ENCODE measurements around the gene ARHGAP15. TPM values are rescaled to one million over a fixed set of nuclear protein-coding genes. Genes with fewer than 3 reads are reported as not detected.

The ARHGAP15 gene
- total RNA-seq, 1 experiment from 2014 or later = 0.42 TPM

DNA sequence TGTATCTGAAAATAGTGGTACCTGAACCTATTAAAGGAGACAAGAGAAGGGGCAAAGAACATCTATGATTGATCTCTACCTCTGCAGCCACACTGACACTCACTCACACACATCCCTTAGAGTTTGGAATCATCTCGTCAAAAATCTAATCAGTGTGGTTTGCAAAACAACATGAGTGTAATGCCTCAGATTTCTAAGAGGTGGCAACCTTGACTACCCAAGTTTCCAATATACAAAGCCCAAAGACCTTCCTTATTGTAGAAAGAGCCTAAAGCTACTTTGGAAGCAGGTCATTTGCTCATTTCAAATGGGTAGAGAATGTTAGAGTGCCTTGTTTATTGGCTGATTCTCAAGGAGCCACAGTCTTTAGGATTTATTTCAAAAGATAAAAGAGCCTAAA is 444.9 kb downstream of the ARHGAP15 start:
- POLR2A ChIA-PET = no interaction called here
- intact Hi-C loops (cut with micrococcal nuclease) = no loop called here

DNA sequence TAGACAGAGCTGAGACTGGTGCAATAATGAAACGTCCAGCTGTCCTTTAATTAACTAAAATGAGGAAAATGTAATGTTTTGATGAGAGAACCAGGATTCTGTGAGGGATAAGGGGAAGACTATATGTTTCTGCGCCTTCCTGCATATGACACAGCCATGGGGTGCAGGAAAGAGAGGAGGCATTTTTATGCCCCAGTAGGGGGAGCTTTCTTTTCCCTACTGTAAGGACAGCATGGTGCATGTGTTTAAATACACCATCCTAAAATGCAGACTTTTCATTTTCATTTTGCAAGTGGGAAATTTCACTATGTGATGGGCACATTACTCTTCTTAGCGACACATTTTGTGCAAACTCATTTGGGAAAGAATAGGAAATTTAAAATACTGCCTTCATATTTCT is 446.1 kb downstream of the ARHGAP15 start:
- no peaks in the 10 kb centered on the region for H3K27me3 ChIP-seq (ENCODE audit: insufficient read depth, low read length)
- no peaks in the 10 kb centered on the region for H3K9me2 ChIP-seq (ENCODE audit: insufficient read depth)
- ATAC-seq (peak; percentile 95), DNase-seq (ENCODE audit: low read depth, low spot score) (peak; percentile 7)
- no peaks in the 10 kb centered on the region for H3K36me3 ChIP-seq (ENCODE audit: control insufficient read depth in 1 of 2, insufficient read depth in 2 of 2, low read length in 2 of 2)
- no peak overlapping the region for H3K4me2 ChIP-seq (ENCODE audit: low read length)
- ChIA-PET POLR2A (no interaction called here), RAD21 (ENCODE audit: low non-redundant PET in 1 of 2, low total read pairs in 2 of 2, uncharacterized antibody in 2 of 2, unreplicated experiment in 2 of 2) (no interaction called here), CTCF (interaction anchor here (0.9 kb wide), 1 partner anchor 13 kb away, joined by 3 read pairs; no protein-coding TSS in a partner anchor)
- H3K9ac ChIP-seq (ENCODE audit: low read length) = no peak overlapping the region
- H3K27ac ChIP-seq (ENCODE audit: low read depth, low read length) = no peak overlapping the region
- H3K4me1 ChIP-seq (ENCODE audit: control insufficient read depth in 1 of 2, insufficient read depth in 2 of 2, low read length in 2 of 2) = no peaks in the 10 kb centered on the region
- H2AFZ ChIP-seq (ENCODE audit: low read depth, low read length, poor library complexity, severe bottlenecking) = no peak overlapping the region
- no peak overlapping the region for H3K4me3 ChIP-seq (replicated peaks in 1 of 2; ENCODE audit: low read depth in 1 of 2, low read length in 2 of 2)
- intact Hi-C loops (cut with micrococcal nuclease) = no loop called here
- no peaks in the 10 kb centered on the region for H3K79me2 ChIP-seq (ENCODE audit: insufficient read depth, low read length)
- no peak for TF ChIP-seq EGR1 (IDR thresholded peaks at IDR 0.05; ENCODE audit: low read depth)
- peak; percentile 20 to 64 (median 61); a peak in 5 of 6 replicates for TF ChIP-seq CTCF (IDR thresholded peaks at IDR 0.05 in 2 of 3, conservative IDR thresholded peaks at IDR 0.05 in 1 of 3; ENCODE audit: borderline replicate concordance in 1 of 3, insufficient read depth in 1 of 3, low read depth in 2 of 3, low read length in 2 of 3)
- TF ChIP-seq SRF (IDR thresholded peaks at IDR 0.05; ENCODE audit: low read depth) = no peak
- peak; percentile 37 for TF ChIP-seq RAD21 (IDR thresholded peaks at IDR 0.05; ENCODE audit: low read depth)
- no TSS peak for BruUV-seq (replicated peaks)
- no peaks in the 10 kb centered on the region for H3K9me3 ChIP-seq (ENCODE audit: control insufficient read depth in 1 of 2, insufficient read depth in 1 of 2, low read depth in 1 of 2, low read length in 2 of 2)
- no peaks in the 10 kb centered on the region for H4K20me1 ChIP-seq (ENCODE audit: insufficient read depth)

More for the DNA sequence above, 444.9 kb downstream of the ARHGAP15 start:
- ATAC-seq (no peak), DNase-seq (ENCODE audit: low read depth, low spot score) (no peak)
- no peak overlapping the region for H3K9ac ChIP-seq (ENCODE audit: low read length)
- H3K9me2 ChIP-seq (ENCODE audit: insufficient read depth) = no peaks in the 10 kb centered on the region
- H3K27me3 ChIP-seq (ENCODE audit: insufficient read depth, low read length) = no peaks in the 10 kb centered on the region
- ChIA-PET RAD21 (ENCODE audit: low non-redundant PET in 1 of 2, low total read pairs in 2 of 2, uncharacterized antibody in 2 of 2, unreplicated experiment in 2 of 2) (no interaction called here), CTCF (no interaction called here)
- H3K79me2 ChIP-seq (ENCODE audit: insufficient read depth, low read length) = no peaks in the 10 kb centered on the region
- no peaks in the 10 kb centered on the region for H3K9me3 ChIP-seq (ENCODE audit: control insufficient read depth in 1 of 2, insufficient read depth in 1 of 2, low read depth in 1 of 2, low read length in 2 of 2)
- BruUV-seq (replicated peaks) = no TSS peak
- H3K4me3 ChIP-seq (replicated peaks in 1 of 2; ENCODE audit: low read depth in 1 of 2, low read length in 2 of 2) = no peak overlapping the region
- H3K4me2 ChIP-seq (ENCODE audit: low read length) = no peak overlapping the region
- no peaks in the 10 kb centered on the region for H4K20me1 ChIP-seq (ENCODE audit: insufficient read depth)
- H3K4me1 ChIP-seq (ENCODE audit: control insufficient read depth in 1 of 2, insufficient read depth in 2 of 2, low read length in 2 of 2) = no peaks in the 10 kb centered on the region
- H3K36me3 ChIP-seq (ENCODE audit: control insufficient read depth in 1 of 2, insufficient read depth in 2 of 2, low read length in 2 of 2) = no peaks in the 10 kb centered on the region
- TF ChIP-seq YY1 (IDR thresholded peaks at IDR 0.05; ENCODE audit: extremely low read depth, insufficient replicate concordance, low read depth, low read length) (no peak), POLR2A (IDR thresholded peaks at IDR 0.05; ENCODE audit: borderline replicate concordance, extremely low read depth, insufficient read depth, insufficient read length) (no peak), CEBPB (IDR thresholded peaks at IDR 0.05; ENCODE audit: low read depth) (no peak), SRF (IDR thresholded peaks at IDR 0.05; ENCODE audit: low read depth) (no peak)
- no peak overlapping the region for H2AFZ ChIP-seq (ENCODE audit: low read depth, low read length, poor library complexity, severe bottlenecking)
- H3K27ac ChIP-seq (ENCODE audit: low read depth, low read length) = no peak overlapping the region
